ENCODE measurements around the gene LINGO1. TPM values are rescaled to one million over a fixed set of nuclear protein-coding genes. Genes with fewer than 3 reads are reported as not detected.

The LINGO1 gene
- total RNA-seq, 2 donors from 2014 or later = 0.78 to 0.99 TPM

- whole genome bisulfite sequencing, 2 donors = 68 to 69% methylated on average over 4 of the region's 4 CpGs
- no peaks in the 10 kb centered on the region for H3K9me3 ChIP-seq
- no peak for ATAC-seq
Observed at GRCh38 chr15:77669896-77670295, 37.2 kb upstream of the LINGO1 start.

GRCh38 chr15:77667338-77668234 is 34.9 kb upstream of the LINGO1 start:
- H3K4me3 ChIP-seq = no peak overlapping the region
- no peaks in the 10 kb centered on the region for H3K36me3 ChIP-seq (replicated peaks in 1 of 2; ENCODE audit: insufficient read depth in 1 of 2, low read depth in 2 of 2)
- no peaks in the 10 kb centered on the region for H3K9me3 ChIP-seq
- no peak for ATAC-seq
- DNase-seq = no peak
- no peak for TF ChIP-seq CTCF (IDR thresholded peaks at IDR 0.05)
- no peak for TF ChIP-seq POLR2A (IDR thresholded peaks at IDR 0.05)
- no peak overlapping the region for H3K27ac ChIP-seq
- H3K27me3 ChIP-seq = no peaks in the 10 kb centered on the region
- intact Hi-C loops (cut with DNase I) = no loop called here
- WGBS, 2 donors = 38 to 50% methylated on average over 7 to 11 of the region's 11 CpGs
- H3K4me1 ChIP-seq = no peaks in the 10 kb centered on the region

More at GRCh38 chr15:77669896-77670295, 37.2 kb upstream of the LINGO1 start:
- TF ChIP-seq CTCF (IDR thresholded peaks at IDR 0.05) (no peak), POLR2A (IDR thresholded peaks at IDR 0.05) (no peak)
- Histone ChIP-seq H3K27ac (no peak overlapping the region), H3K36me3 (replicated peaks in 1 of 2; ENCODE audit: insufficient read depth in 1 of 2, low read depth in 2 of 2) (no peaks in the 10 kb centered on the region), H3K4me1 (no peaks in the 10 kb centered on the region), H3K4me3 (no peak overlapping the region), H3K27me3 (no peaks in the 10 kb centered on the region)
- DNase-seq = no peak
- intact Hi-C loops (cut with DNase I) = no loop called here

- intact Hi-C loops (cut with DNase I) = no loop called here
- no peak overlapping the region for H3K27ac ChIP-seq
- H3K4me1 ChIP-seq = no peaks in the 10 kb centered on the region
- no peaks in the 10 kb centered on the region for H3K36me3 ChIP-seq (replicated peaks in 1 of 2; ENCODE audit: insufficient read depth in 1 of 2, low read depth in 2 of 2)
- no peak overlapping the region for H3K4me3 ChIP-seq
- TF ChIP-seq POLR2A (IDR thresholded peaks at IDR 0.05) (no peak), CTCF (IDR thresholded peaks at IDR 0.05) (no peak)
- WGBS, 2 donors = 75 to 82% methylated on average over 5 of the region's 5 CpGs
- DNase-seq = no peak
- no peaks in the 10 kb centered on the region for H3K9me3 ChIP-seq
- no peaks in the 10 kb centered on the region for H3K27me3 ChIP-seq
- no peak for ATAC-seq
Observed at GRCh38 chr15:77666296-77666660, 33.6 kb upstream of the LINGO1 start.

GRCh38 chr15:77665530-77666295 is 33.0 kb upstream of the LINGO1 start:
- ATAC-seq (no peak), DNase-seq (no peak)
- WGBS, 2 donors = 85 to 87% methylated on average over 12 of the region's 12 CpGs
- no peak for TF ChIP-seq CTCF (IDR thresholded peaks at IDR 0.05)
- no peak for TF ChIP-seq POLR2A (IDR thresholded peaks at IDR 0.05)
- no peaks in the 10 kb centered on the region for H3K9me3 ChIP-seq
- intact Hi-C loops (cut with DNase I) = no loop called here
- no peaks in the 10 kb centered on the region for H3K4me1 ChIP-seq
- no peaks in the 10 kb centered on the region for H3K36me3 ChIP-seq (replicated peaks in 1 of 2; ENCODE audit: insufficient read depth in 1 of 2, low read depth in 2 of 2)
- no peak overlapping the region for H3K4me3 ChIP-seq
- no peak overlapping the region for H3K27ac ChIP-seq
- H3K27me3 ChIP-seq = no peaks in the 10 kb centered on the region
